ENCODE results near the gene MRPL3. TPM values are rescaled to one million over a fixed set of nuclear protein-coding genes. Genes with fewer than 3 reads are reported as not detected.

MRPL3 gene
- total RNA-seq, 2 donors from 2014 or later: 52.4 to 65.4 TPM

DNA sequence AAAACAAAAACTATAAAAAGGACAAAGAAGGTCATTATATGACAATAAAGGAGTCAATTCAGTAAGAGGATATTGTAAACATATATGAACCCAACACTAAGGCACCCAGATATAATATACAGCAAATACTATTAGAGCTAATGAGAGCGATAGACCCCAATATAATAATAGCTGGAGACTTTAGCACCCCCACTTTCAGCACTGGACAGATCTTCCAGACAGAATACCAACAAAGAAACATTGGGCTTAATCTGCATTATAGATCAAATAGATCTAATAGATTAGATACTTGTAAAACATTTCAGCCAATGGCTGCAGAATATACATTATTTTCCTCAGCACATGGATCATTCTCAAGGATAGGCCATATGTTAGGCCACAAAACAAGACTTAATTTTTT lies 67.8 kb downstream of the MRPL3 start:
- intact Hi-C loops (cut with DNase I, micrococcal nuclease): no loop called here
- DNase-seq (no peak), ATAC-seq (no peak)

DNA sequence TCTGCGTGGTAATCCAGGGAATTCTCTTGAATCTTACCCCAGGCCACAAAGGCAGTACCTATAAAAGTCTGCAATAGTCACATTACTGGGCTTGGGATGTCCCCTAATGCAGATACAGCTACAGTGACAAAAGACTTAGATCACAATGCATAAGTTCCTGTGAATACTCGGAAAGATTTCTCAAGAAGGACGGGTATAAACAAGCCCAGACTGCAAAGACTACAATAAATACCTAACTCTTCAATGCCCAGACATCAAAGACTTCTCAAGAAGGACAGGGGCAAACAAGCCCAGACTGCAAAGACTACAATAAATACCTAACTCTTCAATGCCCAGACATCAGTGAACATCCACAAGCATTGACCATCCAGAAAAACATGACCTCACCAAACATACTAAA lies 70.3 kb downstream of the MRPL3 start:
- intact Hi-C loops (cut with DNase I, micrococcal nuclease): no loop called here
- no peak for DNase-seq
- ATAC-seq: no peak

DNA sequence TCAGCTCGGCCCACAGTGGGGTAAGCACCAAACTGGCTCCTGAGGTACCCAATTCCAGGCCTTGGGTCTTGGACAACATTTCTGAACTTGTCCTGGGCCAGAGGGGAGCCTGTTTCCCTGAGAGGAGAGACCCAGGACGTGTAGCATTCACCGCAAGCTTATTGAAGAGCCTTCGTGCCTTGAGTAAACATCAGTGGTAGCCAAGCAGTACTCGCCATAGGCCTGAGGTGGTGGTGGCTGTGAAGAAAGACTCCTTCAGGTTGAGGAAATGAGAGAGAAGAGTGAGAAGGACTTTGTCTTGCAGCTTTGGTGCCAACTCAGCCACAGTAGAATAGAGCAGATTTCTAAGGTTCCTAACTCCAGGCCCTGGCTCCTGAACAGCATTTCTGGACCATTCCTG lies 71.0 kb downstream of the MRPL3 start:
- intact Hi-C loops (cut with DNase I, micrococcal nuclease): no loop called here
- DNase-seq (no peak), ATAC-seq (no peak)

DNA sequence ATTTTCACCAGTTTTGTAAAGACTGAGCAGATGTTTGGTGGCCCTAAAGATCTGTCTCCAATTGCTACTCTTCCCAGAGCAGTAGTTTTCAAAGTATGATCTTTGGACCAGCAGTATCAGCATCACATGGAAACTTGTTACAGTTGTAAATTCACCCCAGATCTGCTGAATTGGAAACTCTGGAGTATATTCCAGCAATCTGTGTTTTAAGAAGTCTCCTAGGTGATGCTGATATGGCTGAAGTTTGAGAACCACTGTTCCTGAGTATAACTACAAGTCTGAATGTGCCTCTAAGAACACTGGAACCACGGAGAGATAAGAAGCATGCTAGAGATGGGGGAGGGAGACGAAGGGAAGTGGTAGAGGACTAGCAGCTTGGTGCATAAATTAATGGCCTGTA lies 75.5 kb downstream of the MRPL3 start:
- intact Hi-C loops (cut with DNase I, micrococcal nuclease): no loop called here
- DNase-seq (no peak), ATAC-seq (no peak)

DNA sequence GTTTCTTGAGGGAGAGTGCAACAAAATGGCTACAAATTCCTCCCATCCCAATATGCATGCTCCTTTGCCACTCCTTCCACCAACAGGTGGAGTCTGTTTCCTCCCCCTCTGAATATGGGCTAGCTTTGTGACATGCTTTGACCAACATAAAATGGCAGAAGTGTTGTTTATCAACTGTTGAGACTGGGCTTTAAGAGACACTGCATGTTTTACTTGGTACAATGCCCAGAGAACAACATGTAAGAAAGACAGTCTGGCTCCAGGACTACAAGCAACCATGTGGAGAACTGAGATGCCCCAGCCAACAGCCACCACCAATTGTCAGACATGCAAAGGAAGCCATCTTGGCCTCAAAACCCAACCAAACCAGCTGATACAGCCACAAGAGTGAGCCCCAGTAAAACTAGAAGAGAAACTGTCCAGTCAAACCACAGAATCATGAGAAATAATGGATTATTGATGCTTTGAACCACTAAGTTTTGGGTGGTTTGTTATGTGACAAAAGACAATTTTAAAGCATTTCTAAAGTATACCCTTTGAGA lies 80.7 kb downstream of the MRPL3 start:
- intact Hi-C loops (cut with DNase I, micrococcal nuclease): no loop called here
- DNase-seq (no peak), ATAC-seq (no peak)

DNA sequence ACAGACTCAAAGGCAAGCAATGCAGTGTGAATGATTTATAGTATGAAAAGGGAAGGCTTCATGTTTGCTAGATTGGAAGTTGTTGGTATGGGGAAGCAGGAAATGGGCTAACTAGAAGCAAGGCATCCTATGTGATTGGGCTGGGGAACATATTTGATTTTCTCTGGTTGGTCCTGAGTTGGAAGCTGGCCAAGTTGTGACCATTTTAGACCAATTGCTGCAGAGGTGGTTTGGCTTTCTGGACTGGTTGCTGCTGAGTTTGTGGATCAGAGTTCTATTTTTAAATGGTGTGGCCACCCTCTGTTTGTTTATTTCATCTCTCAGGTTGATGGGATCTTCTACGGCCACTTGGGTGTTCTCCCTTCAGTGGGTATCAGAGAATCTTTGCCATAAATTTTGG lies 81.5 kb downstream of the MRPL3 start:
- ATAC-seq (no peak), DNase-seq (no peak)
- intact Hi-C loops (cut with DNase I, micrococcal nuclease): no loop called here

DNA sequence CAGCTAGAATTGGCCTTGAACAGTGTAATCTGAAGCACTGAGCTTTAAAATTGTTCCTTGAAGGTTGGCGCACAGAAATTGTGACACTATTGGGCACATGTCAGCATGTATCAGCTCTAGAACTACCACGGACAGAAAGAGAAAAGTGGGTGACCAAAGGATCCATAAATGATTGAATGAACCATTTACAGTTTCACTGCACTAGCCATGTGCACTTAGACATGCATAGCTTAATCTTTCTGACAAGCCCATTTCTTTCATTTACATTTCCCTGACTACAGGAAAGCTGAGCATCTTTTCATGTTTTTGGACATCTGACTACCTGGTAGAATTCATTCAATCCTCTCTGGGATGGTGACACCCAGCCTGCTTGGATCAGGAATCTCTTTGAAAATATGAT lies 85.0 kb downstream of the MRPL3 start:
- ATAC-seq (no peak), DNase-seq (no peak)
- intact Hi-C loops (cut with DNase I, micrococcal nuclease): no loop called here

Other genes starting within 250 kb of the MRPL3 start
- 10 to 100 TPM; 39.0 to 51.7 TPM for gene NUDT16, start 121.2 kb downstream of the MRPL3 start, total RNA-seq